ENCODE data around the gene NAXD.
"Not testable (repeated sequence)": the region's sequence is repeated elsewhere in the genome, so short reads cannot be mapped to it uniquely, and the experiment has no call there.

Gene NAXD

DNA sequence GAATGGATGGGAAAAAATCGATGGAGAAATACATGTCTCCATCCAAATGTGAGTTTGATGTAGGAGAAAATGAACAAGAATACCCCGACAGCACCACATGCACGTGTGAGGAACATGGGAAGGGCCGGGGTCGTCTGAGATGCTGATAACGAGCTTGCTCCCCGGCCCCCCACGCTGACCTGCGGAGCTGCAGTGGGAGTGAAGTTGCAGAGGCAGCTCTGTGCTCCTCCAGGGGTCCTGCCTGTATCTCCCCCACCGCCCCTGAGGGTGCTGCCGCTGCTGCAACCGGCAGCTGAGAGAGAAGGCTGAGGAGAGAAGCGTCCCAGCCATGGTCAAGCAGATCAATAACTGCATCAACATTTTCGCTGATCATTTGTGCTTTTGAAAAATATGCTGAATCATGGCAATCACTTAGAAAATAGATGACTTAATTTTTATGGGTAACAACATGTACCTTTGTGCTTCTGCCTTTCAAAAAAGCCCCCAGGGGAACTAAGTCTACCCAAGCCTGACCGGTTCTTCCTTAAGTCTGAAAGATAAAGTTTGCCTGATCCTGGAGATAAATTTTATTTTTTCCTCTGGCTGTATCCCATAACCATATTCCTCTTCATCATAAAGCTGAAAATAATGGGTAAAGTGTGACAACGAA, 18.2 kb upstream of the NAXD start:
- DNase-seq = no peak

DNA sequence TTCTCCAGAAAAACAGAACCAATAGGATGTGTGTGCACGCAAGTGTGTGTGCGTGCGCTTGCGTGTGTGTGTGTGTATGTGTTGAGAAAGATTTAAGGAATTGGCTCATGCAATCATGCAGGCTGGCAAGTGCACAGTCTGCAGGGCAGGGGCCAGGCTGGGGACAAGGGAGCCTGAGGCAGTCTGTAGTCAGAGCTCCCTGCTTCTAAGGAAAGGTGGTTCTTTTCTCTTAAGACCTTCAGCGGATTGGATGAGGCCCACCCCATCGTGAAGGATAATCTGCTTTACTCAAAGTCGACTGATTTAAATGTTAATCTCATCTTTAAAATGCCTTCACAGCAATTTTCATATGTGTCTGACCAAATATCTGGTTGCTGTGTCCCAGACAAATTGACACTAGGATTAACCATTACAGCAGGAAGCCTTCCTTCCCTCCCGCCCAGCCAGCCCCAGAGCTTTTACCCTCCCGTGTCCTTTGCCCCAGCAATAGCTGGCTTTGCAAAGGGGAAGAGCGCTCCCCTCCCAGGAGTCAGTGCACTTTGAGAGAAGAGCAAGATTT, 15.0 kb upstream of the NAXD start:
- DNase-seq = no peak

DNA sequence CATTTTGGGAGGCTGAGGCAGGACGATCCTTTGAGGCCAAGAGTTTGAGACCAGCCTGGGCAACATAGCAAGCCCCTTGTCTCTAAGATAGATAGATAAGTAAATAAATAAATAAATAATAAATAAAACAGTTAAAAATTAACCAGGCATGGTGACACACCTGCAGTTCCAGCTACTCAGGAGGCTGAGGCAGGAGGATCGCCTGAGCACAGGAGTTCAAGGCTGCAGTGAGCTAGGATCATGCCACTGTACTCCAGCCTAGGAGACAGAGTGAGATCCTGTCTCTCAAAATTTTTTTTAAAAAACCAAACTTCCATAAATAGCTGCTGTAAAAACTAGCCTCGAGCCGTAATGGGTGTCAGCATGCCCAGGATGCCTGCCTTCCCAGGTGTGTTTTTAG, 14.4 kb upstream of the NAXD start:
- DNase-seq = no peak

DNA sequence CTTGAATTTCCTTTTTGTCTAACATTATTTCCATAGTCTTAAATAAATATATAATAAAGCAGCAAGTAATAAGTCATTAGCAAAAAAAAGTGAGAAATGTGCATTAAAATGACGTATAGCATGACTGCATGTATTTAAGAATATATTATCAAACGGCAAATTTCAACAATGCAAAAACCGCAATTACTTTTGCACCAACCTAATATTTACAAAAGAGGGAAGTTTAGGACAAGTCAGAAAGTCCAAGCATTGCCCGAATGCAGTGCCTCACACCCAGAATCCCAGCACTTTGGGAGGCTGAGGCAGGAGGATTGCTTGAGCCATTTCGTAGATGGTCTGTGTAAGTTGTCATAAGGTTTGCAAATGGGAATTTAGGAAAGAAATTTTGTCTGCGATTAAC, 10.2 kb upstream of the NAXD start:
- no peak for DNase-seq

- not testable (repeated sequence) for DNase-seq
These were observed 9.1 kb upstream of the NAXD start for GRCh38 chr13:110606281-110606680.

DNA sequence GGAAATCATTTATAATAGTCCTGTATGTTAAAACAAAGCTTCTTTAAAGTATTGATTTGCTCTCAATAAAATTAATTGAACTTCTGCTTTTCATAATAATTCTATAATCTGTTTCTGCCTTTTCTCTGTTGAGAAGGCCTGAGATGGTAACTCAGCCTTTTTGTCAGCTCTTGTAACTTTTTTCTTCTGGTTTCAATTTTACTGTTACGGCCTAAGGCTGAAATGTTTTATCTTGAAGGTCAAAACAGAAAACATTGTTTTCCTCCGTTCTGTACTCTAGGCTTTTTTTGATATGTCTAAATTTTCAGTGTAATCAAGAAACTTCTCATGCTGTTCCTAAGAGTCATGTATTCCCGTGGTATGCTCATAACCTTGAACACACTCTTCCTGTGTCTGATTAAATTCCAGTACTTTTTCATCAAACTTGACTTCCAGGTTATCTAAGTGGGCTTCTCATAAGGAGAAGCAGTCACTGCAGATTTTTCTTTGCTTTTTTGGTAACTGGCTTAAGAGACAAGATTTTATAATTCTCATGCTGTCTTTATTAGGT, 7.6 kb upstream of the NAXD start:
- DNase-seq = no peak

DNA sequence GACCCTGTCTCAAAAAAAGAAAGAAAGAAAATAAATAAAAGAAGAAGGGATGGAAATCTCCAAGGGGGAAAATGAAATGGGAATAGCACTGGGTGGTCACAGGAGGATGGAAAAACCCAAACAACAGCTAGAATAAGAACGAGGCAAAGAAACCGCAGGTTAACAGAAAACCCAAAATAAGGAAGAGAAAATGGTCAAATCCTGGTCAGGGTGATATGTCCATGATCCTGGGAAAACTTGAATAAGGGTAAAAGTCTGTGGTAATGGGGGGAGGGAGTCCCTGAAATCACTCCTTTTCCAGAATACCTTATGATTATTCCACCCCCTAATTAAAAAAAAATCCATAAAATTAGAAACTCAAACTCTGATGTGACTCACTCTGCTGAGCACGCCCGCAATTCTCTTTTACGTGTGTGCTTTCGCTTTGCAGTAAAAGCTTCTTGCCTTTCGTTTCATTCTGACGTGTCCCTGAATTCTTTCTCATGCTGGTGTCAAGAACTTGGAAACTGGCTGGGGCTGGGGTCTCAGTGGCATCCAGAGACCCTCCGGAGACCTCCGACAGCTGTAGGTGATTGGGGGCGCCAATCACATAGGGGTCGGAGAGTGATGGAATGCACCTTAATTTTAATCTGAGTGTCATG, 4.3 kb upstream of the NAXD start:
- DNase-seq = no peak

DNA sequence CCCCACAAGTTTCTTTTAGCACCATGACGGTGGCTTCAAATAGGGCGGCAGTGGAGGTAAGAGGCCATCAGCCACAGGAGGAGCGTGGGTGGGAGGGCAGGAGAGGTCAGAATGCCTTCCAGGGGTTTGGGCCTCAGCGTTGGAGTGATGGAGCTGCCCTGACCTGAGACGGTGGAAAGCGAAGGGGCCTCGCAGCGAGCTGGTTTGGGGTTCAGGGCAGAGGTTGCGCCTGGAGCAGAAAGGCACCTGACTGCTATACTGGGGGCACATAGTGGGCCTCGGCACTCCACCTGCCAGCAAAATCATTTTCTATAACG, 382 bp upstream of the NAXD start:
- no peak for DNase-seq

DNA sequence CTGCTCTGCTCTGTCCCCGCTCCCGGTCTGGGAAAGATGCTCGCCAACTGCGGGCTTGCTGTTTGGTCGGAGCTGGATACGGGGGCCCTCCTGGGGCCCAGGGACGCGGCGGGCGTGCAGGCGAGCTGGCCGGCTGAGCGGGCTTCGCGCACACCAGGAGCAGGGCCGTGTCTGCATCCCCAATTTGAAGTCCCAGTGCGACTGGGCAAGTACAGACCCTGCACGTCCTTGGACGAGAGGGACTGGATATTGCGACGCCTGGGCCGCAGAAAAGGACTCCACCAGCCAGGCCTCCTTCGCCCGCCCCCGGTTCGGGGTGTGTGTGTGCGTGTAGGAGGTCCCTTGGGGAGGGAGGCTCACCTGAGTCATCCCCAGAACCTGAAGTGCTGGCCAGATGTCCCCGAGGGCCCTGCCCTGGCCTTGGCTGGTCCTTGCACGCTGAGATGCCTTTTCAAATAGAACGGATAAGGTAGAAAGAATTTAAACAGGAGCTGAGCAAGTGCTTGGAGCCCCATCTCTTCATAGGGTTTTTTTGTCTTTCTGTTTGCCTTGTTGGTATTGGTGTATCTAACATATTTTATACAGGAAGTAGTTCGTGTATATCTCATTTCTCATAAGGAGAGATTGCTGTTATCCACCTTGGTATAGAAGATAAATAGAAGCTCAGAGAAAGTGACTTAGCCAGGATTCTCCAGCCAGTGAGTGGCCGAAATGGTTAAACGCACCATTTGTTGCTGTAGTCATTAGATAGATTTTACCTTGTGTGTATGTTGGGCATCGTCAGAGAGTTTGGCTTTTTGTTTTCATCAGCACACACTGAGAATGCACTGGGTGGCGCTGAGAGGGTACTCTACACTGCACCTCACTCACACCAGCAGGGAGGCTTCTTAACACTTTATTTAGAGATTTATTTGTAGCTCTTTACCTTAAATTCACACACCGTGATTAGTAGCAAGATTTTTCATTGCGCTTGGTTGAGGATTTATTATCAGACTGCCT, 1.1 kb downstream of the NAXD start:
- DNase-seq = peak; percentile 46

DNA sequence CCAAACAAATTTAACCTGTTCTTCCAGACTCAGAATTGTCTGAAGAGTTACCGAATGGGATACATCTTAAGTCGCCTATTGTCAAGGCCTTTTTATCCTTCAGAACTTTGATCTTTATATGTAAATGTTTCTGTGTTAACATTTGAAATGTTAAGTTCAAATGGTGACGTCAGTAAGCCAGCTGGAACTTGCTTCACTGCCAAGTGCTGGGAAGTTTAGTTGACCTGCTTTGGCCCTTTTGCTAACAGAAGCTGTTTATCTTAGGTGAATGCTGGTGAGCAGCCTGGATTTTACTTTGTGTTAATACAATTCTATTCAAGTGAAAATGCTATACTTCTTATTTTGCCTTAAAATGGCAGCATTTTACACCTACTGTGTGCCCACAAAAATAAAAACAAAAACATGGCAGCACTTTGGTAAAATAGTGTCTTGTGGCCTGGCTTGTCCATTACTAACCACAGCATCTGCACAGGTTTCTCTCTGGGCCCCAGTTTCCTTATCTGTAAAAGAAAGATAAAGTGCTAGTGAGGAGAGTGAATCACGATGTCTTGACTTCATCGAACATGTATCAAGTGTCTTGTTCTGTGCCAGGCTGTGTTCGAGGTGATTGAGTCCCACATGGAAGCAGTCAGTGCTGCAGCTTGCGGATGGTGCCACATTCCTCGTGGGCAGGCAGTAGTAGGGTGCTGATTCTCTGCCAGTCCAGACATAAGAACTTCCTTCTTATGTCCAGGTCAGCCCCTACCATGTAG, 2.2 kb downstream of the NAXD start:
- no peak for DNase-seq

- no peak for DNase-seq
These were observed 2.8 kb downstream of the NAXD start for GRCh38 chr13:110618167-110618566.

DNA sequence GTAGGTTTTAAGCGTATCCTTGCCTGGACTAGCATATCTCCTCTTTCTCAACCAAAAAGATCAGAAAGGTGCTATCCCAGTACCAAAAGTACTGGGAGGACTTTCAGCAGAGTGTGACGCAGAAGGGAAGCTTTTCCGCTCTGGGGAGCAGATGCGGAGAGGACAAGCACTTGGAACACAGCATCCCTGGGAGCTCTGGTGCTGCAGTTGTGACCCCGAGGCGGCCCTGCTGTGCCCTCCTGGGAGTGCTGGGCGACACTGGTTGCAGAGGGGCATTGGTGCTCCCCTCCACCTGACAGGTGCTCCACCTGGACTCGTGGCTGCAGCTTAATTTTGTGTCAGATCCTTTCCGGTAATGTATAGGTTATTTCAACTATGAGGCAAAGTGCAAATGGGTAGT, 3.4 kb downstream of the NAXD start:
- no peak for DNase-seq

GRCh38 chr13:110620596-110620995, 5.3 kb downstream of the NAXD start:
- DNase-seq = no peak

DNA sequence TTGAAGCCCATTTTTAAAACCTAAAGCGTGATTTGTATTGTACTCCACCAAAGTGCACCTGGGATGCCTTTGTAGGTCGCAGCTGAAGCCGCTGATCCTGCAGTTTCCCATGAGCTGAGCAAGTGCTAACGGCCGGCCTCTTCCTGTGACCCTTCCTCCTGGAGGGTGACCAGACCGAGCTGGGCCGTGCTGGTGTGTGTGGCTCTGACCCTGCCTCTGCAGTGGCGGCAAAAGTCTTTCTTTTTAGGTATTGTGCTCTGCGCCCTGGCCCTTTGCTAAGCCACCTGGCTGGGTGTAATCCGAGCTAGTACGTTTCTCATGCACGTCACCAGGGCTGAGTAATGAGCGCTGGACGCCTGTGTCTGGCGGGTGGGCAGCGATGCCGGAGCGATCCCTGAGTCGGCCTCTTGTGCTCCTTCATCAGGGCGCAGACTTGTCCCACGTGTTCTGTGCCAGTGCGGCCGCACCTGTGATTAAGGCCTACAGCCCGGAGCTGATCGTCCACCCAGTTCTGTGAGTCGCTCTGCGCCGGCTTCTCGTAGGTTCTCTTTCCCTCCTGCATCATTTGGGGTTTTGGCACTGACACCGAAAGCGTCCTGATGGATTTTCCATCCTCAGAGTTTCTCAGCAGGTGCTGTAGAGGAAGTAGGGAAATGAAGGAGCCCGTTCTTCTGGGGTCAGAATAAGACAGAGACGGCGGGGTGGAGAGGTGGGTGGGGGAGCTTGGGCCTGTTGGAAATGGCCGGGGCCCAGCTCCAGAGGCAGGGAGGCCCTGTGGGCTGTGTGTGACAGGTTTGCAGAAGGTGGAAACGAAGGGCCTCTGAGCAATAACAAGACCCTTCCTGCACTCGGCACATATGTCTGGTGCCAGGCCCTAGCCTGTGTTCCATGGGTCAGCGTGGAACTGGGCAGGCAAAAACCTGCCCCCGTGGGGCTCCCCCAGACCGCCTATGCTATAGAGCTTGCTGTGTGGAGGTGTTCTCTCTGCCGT, 9.7 kb downstream of the NAXD start:
- DNase-seq = no peak

DNA sequence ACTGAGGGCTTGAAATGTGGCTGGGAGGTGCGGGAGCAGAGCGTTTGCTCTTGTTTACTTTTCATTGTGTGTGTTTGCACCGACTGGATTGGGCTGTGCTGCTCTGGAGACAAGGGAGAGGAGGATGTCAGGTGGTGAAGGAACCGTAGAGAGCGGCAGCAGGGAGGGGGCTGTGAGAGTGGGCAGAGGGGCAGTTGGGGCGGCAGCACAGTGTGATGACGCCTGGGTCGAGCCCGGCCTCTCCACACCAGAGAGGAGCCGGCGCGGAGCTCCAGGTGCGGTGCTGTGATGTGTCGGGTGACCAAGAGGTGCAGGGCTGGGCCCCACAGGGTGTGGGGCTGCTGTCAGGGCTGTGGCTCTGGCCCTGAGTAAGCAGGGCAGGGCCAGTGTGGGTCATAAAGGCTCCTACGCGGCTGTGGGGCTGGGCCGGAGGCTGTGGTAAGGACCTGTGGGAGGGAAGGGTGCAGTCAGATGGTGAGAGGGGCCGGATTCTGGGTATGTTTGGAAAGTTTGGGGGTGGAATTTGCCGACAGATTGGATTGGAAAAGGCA, 10.5 kb downstream of the NAXD start:
- DNase-seq = no peak

DNA sequence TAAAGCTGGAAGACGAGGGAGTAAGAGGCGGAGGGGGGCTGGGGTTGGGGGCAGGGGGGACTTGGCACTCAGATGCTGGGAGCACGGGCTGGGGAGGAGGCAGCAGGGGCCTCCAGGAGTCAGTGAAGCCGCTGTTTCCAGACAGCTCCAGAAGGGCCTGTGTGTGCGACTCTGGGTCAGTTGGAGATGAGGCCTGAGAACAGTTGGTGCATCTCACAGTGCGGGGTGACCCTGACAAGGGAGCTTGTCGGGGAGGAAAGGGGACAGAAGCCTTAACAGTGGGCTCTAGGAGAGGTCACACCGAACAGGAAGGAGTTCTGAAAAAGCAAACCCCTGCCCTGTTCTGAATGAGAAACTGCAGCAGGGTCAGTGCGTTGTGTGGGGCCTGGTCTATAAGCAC, 11.2 kb downstream of the NAXD start:
- no peak for DNase-seq

- DNase-seq = no peak
These were observed 12.0 kb downstream of the NAXD start for GRCh38 chr13:110627351-110627750.

GRCh38 chr13:110627761-110628476, 12.6 kb downstream of the NAXD start:
- DNase-seq = no peak

- DNase-seq = peak; percentile 6
These were observed 13.1 kb downstream of the NAXD start for GRCh38 chr13:110628477-110628793.

- no peak for DNase-seq
These were observed 13.8 kb downstream of the NAXD start for GRCh38 chr13:110628952-110629701.

Data from activated T-cell treated with anti-CD3 and anti-CD28 coated beads, Interleukin-2, amount 50 U/mL, for 1 hour (primary cell).